Glutamatergic neuron (in vitro differentiated cells): ENCODE results near the gene SNX21. TPM values are rescaled to one million over a fixed set of nuclear protein-coding genes. Genes with fewer than 3 reads are reported as not detected.
A peak's percentile ranks its signal among the peaks of the same experiment; 100 is the strongest.

Experiments used
- DNase-seq: peaks from one replicate; pipeline ENCODE4 v3.0.0; 2022
- H3K27ac Mint-ChIP-seq: one replicate; pipeline ENCODE4 v1.8.0; 2020; ENCODE audit warnings: mild to moderate bottlenecking, mixed read lengths, inconsistent platforms; ENCODE audit not compliant: unreplicated experiment
- H3K27me3 Mint-ChIP-seq: one replicate; pipeline ENCODE4 v1.8.0; 2020; ENCODE audit warnings: mild to moderate bottlenecking, moderate library complexity, mixed read lengths, inconsistent platforms; ENCODE audit not compliant: unreplicated experiment
- H3K36me3 Mint-ChIP-seq: one replicate; pipeline ENCODE4 v1.8.0; 2020; ENCODE audit warnings: mild to moderate bottlenecking, mixed read lengths, inconsistent platforms; ENCODE audit not compliant: unreplicated experiment
- H3K4me1 Mint-ChIP-seq: one replicate; pipeline ENCODE4 v1.8.0; 2020; ENCODE audit warnings: mild to moderate bottlenecking, low read depth, mixed read lengths, inconsistent platforms; ENCODE audit not compliant: unreplicated experiment
- H3K4me3 Mint-ChIP-seq: one replicate; pipeline ENCODE4 v1.8.0; 2020; ENCODE audit warnings: mild to moderate bottlenecking, mixed read lengths, inconsistent platforms; ENCODE audit not compliant: unreplicated experiment
- H3K9me3 Mint-ChIP-seq: one replicate; pipeline ENCODE4 v1.8.0; 2020; ENCODE audit warnings: mild to moderate bottlenecking, moderate library complexity, mixed read lengths, inconsistent platforms; ENCODE audit not compliant: unreplicated experiment
- total RNA-seq: library from RNA; stranded (reverse); fragmentation: NEBNext Ultra II Directional; extraction: Animal tissue kit (Norgen Biotek cat#: 25700); gene quantifications from one replicate; pipeline ENCODE4 v1.2.1, GENCODE V29; 2021; ENCODE audit not compliant: unreplicated experiment
- TF ChIP-seq, protein P1 (sequence below): fragments of 200-600 bp; sonication (generic); IDR thresholded peaks from one replicate; pipeline ENCODE4 v1.5.0; 2021; ENCODE audit not compliant: partially characterized antibody, unreplicated experiment

Gene SNX21
- total RNA-seq, 1 donor from 2014 or later: 10.2 TPM

DNA sequence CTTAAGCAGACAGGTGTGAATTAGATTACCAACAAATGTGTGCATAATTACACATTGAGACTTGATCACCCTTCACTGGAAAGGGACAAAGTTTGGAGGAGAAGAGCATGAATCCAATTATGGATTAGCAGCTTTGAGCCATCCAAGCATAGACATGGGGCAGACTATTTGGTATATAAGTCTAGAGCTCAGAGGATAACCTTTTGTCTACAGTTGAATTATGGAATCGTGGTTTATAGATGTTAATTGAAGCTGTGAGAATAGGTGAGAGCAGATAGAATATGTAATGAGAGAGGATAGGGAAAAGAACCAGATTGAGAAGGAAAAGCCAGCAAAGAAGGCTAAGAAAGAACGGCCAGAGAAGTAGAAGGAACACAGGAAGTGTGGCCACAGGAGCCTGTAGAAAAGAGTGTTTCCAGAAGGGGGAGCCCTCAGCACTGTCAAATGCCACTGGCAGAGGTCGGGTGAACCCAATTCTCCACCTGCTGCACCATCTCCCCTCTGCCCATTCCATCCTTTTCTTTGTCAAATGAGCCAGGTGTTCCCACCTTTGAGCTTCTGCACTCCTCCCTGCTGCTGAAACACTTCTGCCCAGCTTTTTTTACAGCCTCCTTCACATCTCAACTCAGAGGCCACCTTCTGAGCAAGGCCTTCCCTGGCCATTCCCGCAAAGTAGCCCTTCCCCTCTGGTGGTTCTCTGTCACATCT is 34.5 kb upstream of the SNX21 start:
- DNase-seq: peak; percentile 70
- Mint-ChIP-seq H3K36me3 (no peaks in the 10 kb centered on the region), H3K27ac (peak overlapping the region; percentile 40), H3K9me3 (no peaks in the 10 kb centered on the region), H3K27me3 (peaks cover 3% of the 10 kb centered on the region), H3K4me1 (no peaks in the 10 kb centered on the region), H3K4me3 (no peak overlapping the region)
- TF ChIP-seq, protein P1, sequence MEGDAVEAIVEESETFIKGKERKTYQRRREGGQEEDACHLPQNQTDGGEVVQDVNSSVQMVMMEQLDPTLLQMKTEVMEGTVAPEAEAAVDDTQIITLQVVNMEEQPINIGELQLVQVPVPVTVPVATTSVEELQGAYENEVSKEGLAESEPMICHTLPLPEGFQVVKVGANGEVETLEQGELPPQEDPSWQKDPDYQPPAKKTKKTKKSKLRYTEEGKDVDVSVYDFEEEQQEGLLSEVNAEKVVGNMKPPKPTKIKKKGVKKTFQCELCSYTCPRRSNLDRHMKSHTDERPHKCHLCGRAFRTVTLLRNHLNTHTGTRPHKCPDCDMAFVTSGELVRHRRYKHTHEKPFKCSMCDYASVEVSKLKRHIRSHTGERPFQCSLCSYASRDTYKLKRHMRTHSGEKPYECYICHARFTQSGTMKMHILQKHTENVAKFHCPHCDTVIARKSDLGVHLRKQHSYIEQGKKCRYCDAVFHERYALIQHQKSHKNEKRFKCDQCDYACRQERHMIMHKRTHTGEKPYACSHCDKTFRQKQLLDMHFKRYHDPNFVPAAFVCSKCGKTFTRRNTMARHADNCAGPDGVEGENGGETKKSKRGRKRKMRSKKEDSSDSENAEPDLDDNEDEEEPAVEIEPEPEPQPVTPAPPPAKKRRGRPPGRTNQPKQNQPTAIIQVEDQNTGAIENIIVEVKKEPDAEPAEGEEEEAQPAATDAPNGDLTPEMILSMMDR: peak; percentile 54

DNA sequence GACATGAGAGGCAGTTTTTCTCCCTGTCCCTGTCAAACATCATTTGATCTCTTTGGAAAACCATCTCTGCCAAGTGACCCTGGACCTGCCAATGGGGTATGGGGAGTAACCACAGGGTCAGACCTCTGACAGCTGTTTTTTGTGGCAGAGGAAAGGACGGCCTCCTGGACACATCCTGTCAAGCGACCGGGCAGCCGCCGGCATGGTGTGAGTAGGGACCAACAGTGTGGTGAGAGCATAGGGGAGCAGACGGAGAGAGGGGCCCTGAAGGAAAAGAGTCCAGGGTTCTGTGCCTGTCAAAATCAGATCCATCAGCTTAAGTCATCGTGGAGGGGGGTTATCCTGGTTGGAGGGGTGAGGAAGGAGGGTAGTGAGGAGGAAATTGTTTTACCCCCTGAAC is 31.7 kb upstream of the SNX21 start:
- no peaks in the 10 kb centered on the region for H3K36me3 Mint-ChIP-seq
- H3K9me3 Mint-ChIP-seq: no peaks in the 10 kb centered on the region
- peaks cover 3% of the 10 kb centered on the region for H3K27me3 Mint-ChIP-seq
- no peak for DNase-seq
- H3K27ac Mint-ChIP-seq: no peak overlapping the region
- H3K4me3 Mint-ChIP-seq: no peak overlapping the region
- TF ChIP-seq, protein P1: no peak
- H3K4me1 Mint-ChIP-seq: no peaks in the 10 kb centered on the region

DNA sequence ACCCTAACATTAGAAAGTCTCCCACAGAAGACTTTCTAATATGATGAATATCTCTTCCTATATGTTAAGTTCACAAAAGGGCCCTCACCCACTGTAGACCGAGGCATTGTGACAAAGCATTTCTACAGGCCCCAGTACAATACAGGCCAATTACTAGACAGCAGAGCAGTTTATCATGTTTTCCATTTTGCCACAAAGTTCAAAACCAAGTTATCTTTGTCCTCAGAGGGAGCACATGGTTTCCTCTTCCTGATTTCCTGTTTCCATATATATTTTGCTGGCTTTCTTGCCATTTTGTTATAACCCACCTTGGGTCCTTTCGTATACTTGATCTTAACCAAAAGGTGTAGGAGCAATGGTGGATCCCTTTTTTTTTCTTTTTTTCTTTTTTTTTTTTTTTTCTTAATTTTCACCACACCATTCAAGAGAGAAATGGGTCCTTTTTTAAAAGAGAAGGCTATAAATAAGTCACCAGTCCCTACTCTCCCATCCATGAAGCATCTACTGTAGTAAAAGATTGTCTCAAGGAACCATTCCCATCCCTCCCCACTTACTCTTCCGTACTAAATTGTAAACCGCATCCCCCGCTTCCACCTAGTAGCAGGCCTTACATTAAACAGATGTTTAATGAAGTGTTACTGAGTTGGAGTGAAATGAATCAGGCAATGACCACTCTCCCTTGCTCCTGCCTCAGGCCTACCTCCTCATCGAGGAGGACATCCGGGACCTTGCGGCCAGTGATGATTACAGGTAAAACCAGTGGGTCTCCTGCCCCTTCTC is 23.2 kb upstream of the SNX21 start:
- Mint-ChIP-seq H3K27ac (no peak overlapping the region), H3K4me3 (no peak overlapping the region), H3K9me3 (peaks cover 4% of the 10 kb centered on the region), H3K4me1 (peaks cover 3% of the 10 kb centered on the region), H3K36me3 (no peaks in the 10 kb centered on the region), H3K27me3 (peaks cover 6% of the 10 kb centered on the region)
- TF ChIP-seq, protein P1: no peak
- no peak for DNase-seq

DNA sequence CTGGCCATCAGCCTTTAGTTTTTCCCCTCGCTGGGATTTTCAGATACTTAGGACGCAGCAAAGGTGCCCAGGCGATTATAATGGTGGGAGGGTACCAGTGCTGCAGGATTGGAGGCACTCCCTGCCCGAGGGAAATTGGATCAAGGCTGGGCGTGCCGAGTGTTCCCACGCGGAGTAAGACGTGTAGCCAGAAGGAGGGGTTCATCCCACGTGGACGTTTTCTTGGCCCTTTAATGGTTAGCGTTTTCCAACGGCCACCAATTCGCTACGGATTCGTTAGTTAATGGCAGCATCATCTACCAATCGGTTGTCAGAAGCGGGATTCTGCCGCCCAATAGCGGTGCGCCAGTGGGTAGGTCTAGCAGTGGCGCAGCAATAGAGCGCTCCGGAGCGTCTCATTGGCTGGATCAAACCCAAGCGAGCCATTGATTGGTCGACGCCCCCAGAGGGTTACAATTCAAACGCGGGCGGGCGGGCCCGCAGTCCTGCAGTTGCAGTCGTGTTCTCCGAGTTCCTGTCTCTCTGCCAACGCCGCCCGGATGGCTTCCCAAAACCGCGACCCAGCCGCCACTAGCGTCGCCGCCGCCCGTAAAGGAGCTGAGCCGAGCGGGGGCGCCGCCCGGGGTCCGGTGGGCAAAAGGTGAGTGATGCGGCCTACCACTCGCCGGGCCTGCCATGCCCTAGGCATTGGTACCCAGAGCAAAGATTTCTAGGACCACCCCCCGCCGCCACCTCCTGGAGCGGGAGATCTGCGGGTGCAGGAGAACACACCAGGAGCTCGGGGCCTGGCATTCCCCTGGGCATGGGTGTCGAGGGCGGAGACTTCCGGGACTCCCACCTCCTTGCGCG is 21.2 kb upstream of the SNX21 start, which contains the start of gene UBE2C:
Gene UBE2C (plus strand): TSS at position 488 of the 849 bp plus-strand sequence. CDS start 52 bp downstream, at position 540.
- DNase-seq: peak; percentile 95
- Mint-ChIP-seq H3K9me3 (peaks cover 7% of the 10 kb centered on the region), H3K4me3 (peak within 1 kb of the TSS; percentile 87), H3K36me3 (no peaks in the 10 kb centered on the region), H3K27me3 (peaks cover 8% of the 10 kb centered on the region), H3K4me1 (peaks cover 6% of the 10 kb centered on the region), H3K27ac (no peak within 1 kb of the TSS)
- TF ChIP-seq, protein P1: no peak
